Ovary (tissue), 3 donors: ENCODE data around the gene CDV3.

Source experiments
- POLR2A ChIP-seq: fragments of 450-650 bp; IDR thresholded peaks from one replicate; pipeline ENCODE4 v1.6.1; 2017; ENCODE audit warnings: antibody characterized with exemption, mild to moderate bottlenecking, moderate library complexity
- TF ChIP-seq, protein P1 (sequence below), 3 donors: fragments of 450-650 bp in 2 of 3; fragments of 200-600 bp in 1 of 3; IDR thresholded peaks; one replicate each; pipeline versions ENCODE4 v1.5.1 to v1.8.0; 2016 to 2022; ENCODE audit warnings: antibody characterized with exemption in 3 of 3, mild to moderate bottlenecking in 1 of 3
- donor health status: DM: no; HTN: no; CAD: no.

GRCh38 chr3:133599280-133599679 is 25.8 kb downstream of the CDV3 start:
- TF ChIP-seq, protein P1, sequence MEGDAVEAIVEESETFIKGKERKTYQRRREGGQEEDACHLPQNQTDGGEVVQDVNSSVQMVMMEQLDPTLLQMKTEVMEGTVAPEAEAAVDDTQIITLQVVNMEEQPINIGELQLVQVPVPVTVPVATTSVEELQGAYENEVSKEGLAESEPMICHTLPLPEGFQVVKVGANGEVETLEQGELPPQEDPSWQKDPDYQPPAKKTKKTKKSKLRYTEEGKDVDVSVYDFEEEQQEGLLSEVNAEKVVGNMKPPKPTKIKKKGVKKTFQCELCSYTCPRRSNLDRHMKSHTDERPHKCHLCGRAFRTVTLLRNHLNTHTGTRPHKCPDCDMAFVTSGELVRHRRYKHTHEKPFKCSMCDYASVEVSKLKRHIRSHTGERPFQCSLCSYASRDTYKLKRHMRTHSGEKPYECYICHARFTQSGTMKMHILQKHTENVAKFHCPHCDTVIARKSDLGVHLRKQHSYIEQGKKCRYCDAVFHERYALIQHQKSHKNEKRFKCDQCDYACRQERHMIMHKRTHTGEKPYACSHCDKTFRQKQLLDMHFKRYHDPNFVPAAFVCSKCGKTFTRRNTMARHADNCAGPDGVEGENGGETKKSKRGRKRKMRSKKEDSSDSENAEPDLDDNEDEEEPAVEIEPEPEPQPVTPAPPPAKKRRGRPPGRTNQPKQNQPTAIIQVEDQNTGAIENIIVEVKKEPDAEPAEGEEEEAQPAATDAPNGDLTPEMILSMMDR (IDR thresholded peaks at IDR 0.05) = no peak
- TF ChIP-seq POLR2A = no peak
